GM18873 (cell line): Measurements from ENCODE around the gene AKAP6.

Source experiments
- ATAC-seq: cut with Tn5 transposase; IDR thresholded peaks from one replicate; pipeline ENCODE4 v1.9.1; 2021; ENCODE audit warnings: mild to moderate bottlenecking, moderate library complexity, moderate number of reproducible peaks; ENCODE audit not compliant: unreplicated experiment, low FRiP score

Gene AKAP6

GRCh38 chr14:32692441-32692840 lies 363.3 kb downstream of the AKAP6 start:
- ATAC-seq, result no peak

- ATAC-seq, result no peak
These were observed 364.0 kb downstream of the AKAP6 start for GRCh38 chr14:32693114-32693513.

GRCh38 chr14:32694795-32695449 lies 365.8 kb downstream of the AKAP6 start:
- ATAC-seq, result no peak

- ATAC-seq, result no peak
These were observed 367.4 kb downstream of the AKAP6 start for GRCh38 chr14:32696325-32697091.

- no peak for ATAC-seq
These were observed 368.0 kb downstream of the AKAP6 start for GRCh38 chr14:32697114-32697513.

GRCh38 chr14:32697704-32698103 lies 368.6 kb downstream of the AKAP6 start:
- no peak for ATAC-seq

- no peak for ATAC-seq
These were observed 369.7 kb downstream of the AKAP6 start for GRCh38 chr14:32698831-32699230.

- no peak for ATAC-seq
These were observed 372.4 kb downstream of the AKAP6 start for GRCh38 chr14:32701475-32701874.

GRCh38 chr14:32702088-32702487 lies 373.0 kb downstream of the AKAP6 start:
- ATAC-seq, result no peak

- ATAC-seq, result peak; percentile 74
These were observed 373.5 kb downstream of the AKAP6 start for GRCh38 chr14:32702562-32702961.

GRCh38 chr14:32703183-32703621 lies 374.1 kb downstream of the AKAP6 start:
- ATAC-seq, result no peak

- ATAC-seq, result no peak
These were observed 377.8 kb downstream of the AKAP6 start for GRCh38 chr14:32706721-32707519.

GRCh38 chr14:32707742-32708500 lies 378.8 kb downstream of the AKAP6 start:
- no peak for ATAC-seq

GRCh38 chr14:32709027-32709426 lies 379.9 kb downstream of the AKAP6 start:
- no peak for ATAC-seq

GRCh38 chr14:32710231-32710671 lies 381.2 kb downstream of the AKAP6 start:
- ATAC-seq, result no peak

GRCh38 chr14:32710731-32711680 lies 381.9 kb downstream of the AKAP6 start:
- no peak for ATAC-seq

GRCh38 chr14:32713856-32714255 lies 384.8 kb downstream of the AKAP6 start:
- no peak for ATAC-seq

- ATAC-seq, result no peak
These were observed 390.5 kb downstream of the AKAP6 start for GRCh38 chr14:32719601-32720000.

- ATAC-seq, result no peak
These were observed 391.8 kb downstream of the AKAP6 start for GRCh38 chr14:32720927-32721326.
